ENCODE results near the gene CLCNKA. TPM values are rescaled to one million over a fixed set of nuclear protein-coding genes. Genes with fewer than 3 reads are reported as not detected.
A peak's percentile ranks its signal among the peaks of the same experiment; 100 is the strongest.

CLCNKA gene
- total and polyA plus RNA-seq, 2 of the 8 experiments (the other 6 are each of a cell fraction or from before 2014, with no cell fraction given) = 0.95 to 2.0 TPM

DNA sequence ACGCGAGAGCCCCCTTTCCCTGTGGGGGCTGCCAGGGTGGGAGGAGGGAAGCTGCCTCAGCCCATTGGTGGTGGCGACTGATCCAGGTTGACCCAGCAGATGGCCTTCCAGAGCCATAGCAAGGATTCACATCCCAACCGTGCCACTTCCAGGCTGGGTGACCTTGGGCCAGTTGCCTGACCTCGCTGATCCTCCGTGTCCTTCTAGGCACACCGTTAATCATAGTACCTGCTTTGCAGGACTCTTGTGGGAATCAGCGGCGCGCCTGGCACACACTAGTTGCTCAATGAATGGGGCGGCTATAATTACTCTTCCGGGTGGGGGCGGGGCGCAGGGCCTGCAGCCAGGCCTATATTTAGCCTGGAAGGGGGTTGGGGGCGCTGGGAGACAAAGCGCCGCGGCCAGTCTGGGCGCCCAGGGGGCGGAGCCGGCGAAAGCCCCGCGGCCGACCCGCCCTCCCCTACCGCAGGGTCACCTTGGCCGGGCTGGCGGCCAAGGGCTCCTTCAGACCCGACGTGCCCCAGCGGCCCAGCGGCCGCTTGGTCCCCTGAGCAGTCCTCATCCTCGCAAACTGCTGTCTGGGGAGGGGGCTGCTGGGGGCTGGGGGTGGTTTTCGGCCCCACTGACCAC lies 9.1 kb upstream of the CLCNKA start (continued):
- TF ChIP-seq, protein P1, sequence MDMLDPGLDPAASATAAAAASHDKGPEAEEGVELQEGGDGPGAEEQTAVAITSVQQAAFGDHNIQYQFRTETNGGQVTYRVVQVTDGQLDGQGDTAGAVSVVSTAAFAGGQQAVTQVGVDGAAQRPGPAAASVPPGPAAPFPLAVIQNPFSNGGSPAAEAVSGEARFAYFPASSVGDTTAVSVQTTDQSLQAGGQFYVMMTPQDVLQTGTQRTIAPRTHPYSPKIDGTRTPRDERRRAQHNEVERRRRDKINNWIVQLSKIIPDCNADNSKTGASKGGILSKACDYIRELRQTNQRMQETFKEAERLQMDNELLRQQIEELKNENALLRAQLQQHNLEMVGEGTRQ (IDR thresholded peaks at IDR 0.05; ENCODE audit: low read length) = no peak
- TF ChIP-seq CHD1 (IDR thresholded peaks at IDR 0.05; ENCODE audit: low read depth, low read length) = no peak
- TF ChIP-seq NANOG (IDR thresholded peaks at IDR 0.05; ENCODE audit: insufficient read depth, low read depth, low read length, poor library complexity, severe bottlenecking) = no peak
- no peak for TF ChIP-seq CTBP2 (IDR thresholded peaks at IDR 0.05; ENCODE audit: borderline replicate concordance, insufficient read depth, insufficient read length, low read length)
- TF ChIP-seq SAP30 (IDR thresholded peaks at IDR 0.05; ENCODE audit: insufficient read depth, insufficient replicate concordance, low read length) = no peak
- TF ChIP-seq HDAC6 (IDR thresholded peaks at IDR 0.05; ENCODE audit: low read depth, low read length) = no peak
- no peak for TF ChIP-seq ZNF274 (IDR thresholded peaks at IDR 0.05; ENCODE audit: borderline replicate concordance, extremely low read depth, low read length)
- TF ChIP-seq, protein P2, sequence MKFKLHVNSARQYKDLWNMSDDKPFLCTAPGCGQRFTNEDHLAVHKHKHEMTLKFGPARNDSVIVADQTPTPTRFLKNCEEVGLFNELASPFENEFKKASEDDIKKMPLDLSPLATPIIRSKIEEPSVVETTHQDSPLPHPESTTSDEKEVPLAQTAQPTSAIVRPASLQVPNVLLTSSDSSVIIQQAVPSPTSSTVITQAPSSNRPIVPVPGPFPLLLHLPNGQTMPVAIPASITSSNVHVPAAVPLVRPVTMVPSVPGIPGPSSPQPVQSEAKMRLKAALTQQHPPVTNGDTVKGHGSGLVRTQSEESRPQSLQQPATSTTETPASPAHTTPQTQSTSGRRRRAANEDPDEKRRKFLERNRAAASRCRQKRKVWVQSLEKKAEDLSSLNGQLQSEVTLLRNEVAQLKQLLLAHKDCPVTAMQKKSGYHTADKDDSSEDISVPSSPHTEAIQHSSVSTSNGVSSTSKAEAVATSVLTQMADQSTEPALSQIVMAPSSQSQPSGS (IDR thresholded peaks at IDR 0.05; ENCODE audit: low read length) = no peak
- TF ChIP-seq, protein P3, sequence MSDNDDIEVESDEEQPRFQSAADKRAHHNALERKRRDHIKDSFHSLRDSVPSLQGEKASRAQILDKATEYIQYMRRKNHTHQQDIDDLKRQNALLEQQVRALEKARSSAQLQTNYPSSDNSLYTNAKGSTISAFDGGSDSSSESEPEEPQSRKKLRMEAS (IDR thresholded peaks at IDR 0.05) = peak; percentile 39; the same call in 1 of the 2 replicates
- peak; percentile 50; the same call in 1 of the 2 replicates for TF ChIP-seq SRF (IDR thresholded peaks at IDR 0.05; ENCODE audit: low read depth, low read length)
- TF ChIP-seq MAFK (IDR thresholded peaks at IDR 0.05; ENCODE audit: low read depth, low read length) = no peak
- peak in 1 of 2 experiments; percentile 71; a peak in 1 of 4 replicates for TF ChIP-seq HDAC2 (IDR thresholded peaks at IDR 0.05; ENCODE audit: borderline replicate concordance in 1 of 2, low read depth in 2 of 2, low read length in 2 of 2)
- TF ChIP-seq, protein P4, sequence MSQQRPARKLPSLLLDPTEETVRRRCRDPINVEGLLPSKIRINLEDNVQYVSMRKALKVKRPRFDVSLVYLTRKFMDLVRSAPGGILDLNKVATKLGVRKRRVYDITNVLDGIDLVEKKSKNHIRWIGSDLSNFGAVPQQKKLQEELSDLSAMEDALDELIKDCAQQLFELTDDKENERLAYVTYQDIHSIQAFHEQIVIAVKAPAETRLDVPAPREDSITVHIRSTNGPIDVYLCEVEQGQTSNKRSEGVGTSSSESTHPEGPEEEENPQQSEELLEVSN (IDR thresholded peaks at IDR 0.05) = 0 out of 2 replicates have a peak, but pooled peaks have one; percentile 11
- TF ChIP-seq SP4 (IDR thresholded peaks at IDR 0.05; ENCODE audit: low read length) = no peak
- 0 out of 4 replicates have a peak, but pooled peaks of 1 of the 2 experiments have one; percentile 6 for TF ChIP-seq SIN3A (conservative IDR thresholded peaks at IDR 0.05 in 1 of 2, IDR thresholded peaks at IDR 0.05 in 1 of 2; ENCODE audit: low read depth in 1 of 2, low read length in 2 of 2)
- TF ChIP-seq, protein P5, sequence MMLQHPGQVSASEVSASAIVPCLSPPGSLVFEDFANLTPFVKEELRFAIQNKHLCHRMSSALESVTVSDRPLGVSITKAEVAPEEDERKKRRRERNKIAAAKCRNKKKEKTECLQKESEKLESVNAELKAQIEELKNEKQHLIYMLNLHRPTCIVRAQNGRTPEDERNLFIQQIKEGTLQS (IDR thresholded peaks at IDR 0.05; ENCODE audit: insufficient read depth, low read depth, low read length) = no peak
- TF ChIP-seq BACH1 (IDR thresholded peaks at IDR 0.05; ENCODE audit: low read length) = no peak
- TF ChIP-seq NRF1 (IDR thresholded peaks at IDR 0.05; ENCODE audit: low read depth, low read length) = no peak
- no peak for TF ChIP-seq EGR1 (IDR thresholded peaks at IDR 0.05; ENCODE audit: borderline replicate concordance, low read depth, low read length)
